ENCODE results near the gene ITCH.

DNA sequence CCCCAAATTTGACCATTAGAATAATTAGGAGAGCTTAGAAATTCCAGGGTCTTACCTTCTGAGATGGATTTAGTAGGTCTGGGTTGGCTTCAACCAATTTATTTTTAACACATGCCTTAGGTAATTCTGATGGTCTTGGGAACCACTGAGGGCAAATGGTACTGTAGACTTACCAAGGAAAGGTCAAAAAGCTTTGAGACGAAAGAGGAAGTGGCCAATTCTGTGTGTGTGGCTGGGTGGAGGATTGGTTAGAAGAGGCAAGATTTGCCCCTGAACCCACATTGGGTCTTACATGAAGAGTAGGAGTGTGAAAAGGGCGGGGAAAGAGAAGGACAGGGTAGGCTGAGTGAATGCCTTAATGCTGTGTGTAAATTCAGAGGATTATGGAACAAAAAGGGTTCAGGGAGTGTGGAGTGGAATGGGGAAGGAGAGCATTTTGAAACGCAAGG lies 2.7 kb downstream of the ITCH start:
- TF ChIP-seq, protein P1, sequence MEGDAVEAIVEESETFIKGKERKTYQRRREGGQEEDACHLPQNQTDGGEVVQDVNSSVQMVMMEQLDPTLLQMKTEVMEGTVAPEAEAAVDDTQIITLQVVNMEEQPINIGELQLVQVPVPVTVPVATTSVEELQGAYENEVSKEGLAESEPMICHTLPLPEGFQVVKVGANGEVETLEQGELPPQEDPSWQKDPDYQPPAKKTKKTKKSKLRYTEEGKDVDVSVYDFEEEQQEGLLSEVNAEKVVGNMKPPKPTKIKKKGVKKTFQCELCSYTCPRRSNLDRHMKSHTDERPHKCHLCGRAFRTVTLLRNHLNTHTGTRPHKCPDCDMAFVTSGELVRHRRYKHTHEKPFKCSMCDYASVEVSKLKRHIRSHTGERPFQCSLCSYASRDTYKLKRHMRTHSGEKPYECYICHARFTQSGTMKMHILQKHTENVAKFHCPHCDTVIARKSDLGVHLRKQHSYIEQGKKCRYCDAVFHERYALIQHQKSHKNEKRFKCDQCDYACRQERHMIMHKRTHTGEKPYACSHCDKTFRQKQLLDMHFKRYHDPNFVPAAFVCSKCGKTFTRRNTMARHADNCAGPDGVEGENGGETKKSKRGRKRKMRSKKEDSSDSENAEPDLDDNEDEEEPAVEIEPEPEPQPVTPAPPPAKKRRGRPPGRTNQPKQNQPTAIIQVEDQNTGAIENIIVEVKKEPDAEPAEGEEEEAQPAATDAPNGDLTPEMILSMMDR (conservative IDR thresholded peaks at IDR 0.05) = no peak
- TF ChIP-seq ZFX (IDR thresholded peaks at IDR 0.05) = no peak
